Activated naive CD4-positive, alpha-beta T cell treated with anti-CD3 and anti-CD28 coated beads, Interleukin-2, amount 50 U/mL, for 72 hours (primary cell): ENCODE data around the gene CENPV. TPM values are rescaled to one million over a fixed set of nuclear protein-coding genes. Genes with fewer than 3 reads are reported as not detected.
A peak's percentile ranks its signal among the peaks of the same experiment; 100 is the strongest.
"Not testable (repeated sequence)": the region's sequence is repeated elsewhere in the genome, so short reads cannot be mapped to it uniquely, and the experiment has no call there.

Experiments used
- ATAC-seq, 2 donors: fragments of 150-1000 bp; cut with Tn5 transposase; 2 replicates each; pipeline ENCODE4 v1.10.0; 2021; ENCODE audit warnings: mild to moderate bottlenecking in 2 of 2, moderate library complexity in 2 of 2
- DNase-seq, 2 donors: peaks; one replicate each; pipeline ENCODE4 v3.0.0; 2021 to 2022; ENCODE audit warnings: low spot score in 2 of 2
- H3K27ac Mint-ChIP-seq, 2 donors: one replicate each; pipeline ENCODE4 v1.8.0; 2022; ENCODE audit warnings: mild to moderate bottlenecking in 2 of 2, mixed read lengths in 2 of 2
- H3K36me3 Mint-ChIP-seq, 2 donors: one replicate each; pipeline ENCODE4 v1.8.0; 2022; ENCODE audit warnings: mixed read lengths in 2 of 2
- H3K9me3 Mint-ChIP-seq, 2 donors: one replicate each; pipeline ENCODE4 v1.8.0; 2022; ENCODE audit warnings: mixed read lengths in 2 of 2
- total RNA-seq, 2 donors: library from RNA; stranded (reverse); gene quantifications; one replicate each; pipeline ENCODE4 v1.2.3, GENCODE V29; 2022

Gene CENPV
- total RNA-seq, 2 donors from 2014 or later = 78.7 to 115 TPM

- ATAC-seq (no peak), DNase-seq (no peak)
- Mint-ChIP-seq H3K27ac (no peak overlapping the region), H3K9me3 (no peaks in the 10 kb centered on the region), H3K36me3 (peaks cover 11% of the 10 kb centered on the region in 2 donors)
Observed at GRCh38 chr17:16300554-16300953, 52.7 kb downstream of the CENPV start.

GRCh38 chr17:16298140-16298662 lies 55.1 kb downstream of the CENPV start:
- peaks cover 11% of the 10 kb centered on the region in 2 donors for H3K36me3 Mint-ChIP-seq
- ATAC-seq = no peak
- peak overlapping the region in 1 of 2 donors; percentile 60 for H3K27ac Mint-ChIP-seq
- no peak for DNase-seq
- H3K9me3 Mint-ChIP-seq = no peaks in the 10 kb centered on the region

GRCh38 chr17:16297367-16298139 lies 55.7 kb downstream of the CENPV start:
- H3K27ac Mint-ChIP-seq = peak overlapping the region in 1 of 2 donors; percentile 58
- no peaks in the 10 kb centered on the region for H3K9me3 Mint-ChIP-seq
- DNase-seq (no peak), ATAC-seq (no peak)
- peaks cover 5 to 11% of the 10 kb centered on the region in 2 donors for H3K36me3 Mint-ChIP-seq

- peak; percentile 56 to 57 for ATAC-seq
- not testable (repeated sequence) for DNase-seq, H3K9me3 Mint-ChIP-seq, H3K27ac Mint-ChIP-seq, H3K36me3 Mint-ChIP-seq
Observed at GRCh38 chr17:16296072-16296471, 57.2 kb downstream of the CENPV start.

GRCh38 chr17:16294560-16294959 lies 58.7 kb downstream of the CENPV start:
- Mint-ChIP-seq H3K27ac (peak overlapping the region; percentile 6 to 75), H3K9me3 (no peaks in the 10 kb centered on the region), H3K36me3 (peaks cover 0 to 12% of the 10 kb centered on the region in 2 donors)
- peak in 1 of 2 donors; percentile 57 for ATAC-seq
- no peak for DNase-seq

GRCh38 chr17:16293931-16294330 lies 59.3 kb downstream of the CENPV start:
- no peak overlapping the region for H3K27ac Mint-ChIP-seq
- ATAC-seq (peak in 1 of 2 donors; percentile 58), DNase-seq (no peak)
- peaks cover 0 to 12% of the 10 kb centered on the region in 2 donors for H3K36me3 Mint-ChIP-seq
- no peaks in the 10 kb centered on the region for H3K9me3 Mint-ChIP-seq

Other genes with a start within 250 kb of the CENPV start
- gene NCOR1, start 137.9 kb downstream of the CENPV start, total RNA-seq = 100 to 1,000 TPM; 143 to 153 TPM
- gene PIGL, start 136.3 kb downstream of the CENPV start, total RNA-seq = 10 to 100 TPM; 39.2 to 40.2 TPM
- 1,000 to 10,000 TPM; 1,283 to 1,379 TPM for gene UBB, start 27.6 kb upstream of the CENPV start, total RNA-seq
- 10 to 100 TPM; 29.1 to 42.0 TPM for gene TRPV2, start 62.1 kb upstream of the CENPV start, total RNA-seq
- gene LRRC75A, start 138.7 kb upstream of the CENPV start, total RNA-seq = 1 to 10 TPM in 1 of 2 donors, under 1 TPM in 1; 0.41 to 1.4 TPM
- gene ZNF287, start 215.7 kb upstream of the CENPV start, total RNA-seq = 1 to 10 TPM; 4.1 to 5.0 TPM